ENCODE data around the gene RHEX.

RHEX gene

GRCh38 chr1:206108635-206109034 is 55.7 kb downstream of the RHEX start:
- TF ChIP-seq, protein P1, sequence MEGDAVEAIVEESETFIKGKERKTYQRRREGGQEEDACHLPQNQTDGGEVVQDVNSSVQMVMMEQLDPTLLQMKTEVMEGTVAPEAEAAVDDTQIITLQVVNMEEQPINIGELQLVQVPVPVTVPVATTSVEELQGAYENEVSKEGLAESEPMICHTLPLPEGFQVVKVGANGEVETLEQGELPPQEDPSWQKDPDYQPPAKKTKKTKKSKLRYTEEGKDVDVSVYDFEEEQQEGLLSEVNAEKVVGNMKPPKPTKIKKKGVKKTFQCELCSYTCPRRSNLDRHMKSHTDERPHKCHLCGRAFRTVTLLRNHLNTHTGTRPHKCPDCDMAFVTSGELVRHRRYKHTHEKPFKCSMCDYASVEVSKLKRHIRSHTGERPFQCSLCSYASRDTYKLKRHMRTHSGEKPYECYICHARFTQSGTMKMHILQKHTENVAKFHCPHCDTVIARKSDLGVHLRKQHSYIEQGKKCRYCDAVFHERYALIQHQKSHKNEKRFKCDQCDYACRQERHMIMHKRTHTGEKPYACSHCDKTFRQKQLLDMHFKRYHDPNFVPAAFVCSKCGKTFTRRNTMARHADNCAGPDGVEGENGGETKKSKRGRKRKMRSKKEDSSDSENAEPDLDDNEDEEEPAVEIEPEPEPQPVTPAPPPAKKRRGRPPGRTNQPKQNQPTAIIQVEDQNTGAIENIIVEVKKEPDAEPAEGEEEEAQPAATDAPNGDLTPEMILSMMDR (IDR thresholded peaks at IDR 0.05; ENCODE audit: low read depth, low read length), result no peak
- in situ Hi-C loops (cut with HindIII; ENCODE audit: low sequenced_read_pairs), result loop anchor here (25.0 kb wide), 1 partner anchor 196 kb away; no protein-coding TSS in a partner anchor
- DNase-seq (ENCODE audit: low read depth, low spot score), result no peak
- H3K4me3 ChIP-seq (ENCODE audit: low read depth, low read length), result no peak overlapping the region

GRCh38 chr1:206109718-206110117 is 56.7 kb downstream of the RHEX start:
- DNase-seq (ENCODE audit: low read depth, low spot score), result no peak
- TF ChIP-seq, protein P1 (IDR thresholded peaks at IDR 0.05; ENCODE audit: low read depth, low read length), result no peak
- H3K4me3 ChIP-seq (ENCODE audit: low read depth, low read length), result no peak overlapping the region
- in situ Hi-C loops (cut with HindIII; ENCODE audit: low sequenced_read_pairs), result loop anchor here (25.0 kb wide), 1 partner anchor 197 kb away; no protein-coding TSS in a partner anchor

- DNase-seq (ENCODE audit: low read depth, low spot score), result no peak
- no peak overlapping the region for H3K4me3 ChIP-seq (ENCODE audit: low read depth, low read length)
- TF ChIP-seq, protein P1 (IDR thresholded peaks at IDR 0.05; ENCODE audit: low read depth, low read length), result no peak
- in situ Hi-C loops (cut with HindIII; ENCODE audit: low sequenced_read_pairs), result loop anchor here (25.0 kb wide), 1 partner anchor 198 kb away; no protein-coding TSS in a partner anchor
These were observed 57.2 kb downstream of the RHEX start for GRCh38 chr1:206110161-206110560.

GRCh38 chr1:206110820-206111219 is 57.8 kb downstream of the RHEX start:
- in situ Hi-C loops (cut with HindIII; ENCODE audit: low sequenced_read_pairs), result loop anchor here (25.0 kb wide), 1 partner anchor 199 kb away; no protein-coding TSS in a partner anchor
- DNase-seq (ENCODE audit: low read depth, low spot score), result no peak
- no peak overlapping the region for H3K4me3 ChIP-seq (ENCODE audit: low read depth, low read length)
- TF ChIP-seq, protein P1 (IDR thresholded peaks at IDR 0.05; ENCODE audit: low read depth, low read length), result no peak

- no peak overlapping the region for H3K4me3 ChIP-seq (ENCODE audit: low read depth, low read length)
- TF ChIP-seq, protein P1 (IDR thresholded peaks at IDR 0.05; ENCODE audit: low read depth, low read length), result no peak
- DNase-seq (ENCODE audit: low read depth, low spot score), result no peak
- in situ Hi-C loops (cut with HindIII; ENCODE audit: low sequenced_read_pairs), result loop anchor here (25.0 kb wide), 1 partner anchor 199 kb away; no protein-coding TSS in a partner anchor
These were observed 58.4 kb downstream of the RHEX start for GRCh38 chr1:206111271-206111927.

- in situ Hi-C loops (cut with HindIII; ENCODE audit: low sequenced_read_pairs), result loop anchor here (25.0 kb wide), 1 partner anchor 200 kb away; no protein-coding TSS in a partner anchor
- TF ChIP-seq, protein P1 (IDR thresholded peaks at IDR 0.05; ENCODE audit: low read depth, low read length), result no peak
- H3K4me3 ChIP-seq (ENCODE audit: low read depth, low read length), result no peak overlapping the region
- no peak for DNase-seq (ENCODE audit: low read depth, low spot score)
These were observed 59.8 kb downstream of the RHEX start for GRCh38 chr1:206112600-206113301.

Data from astrocyte of the spinal cord (primary cell).